GM23338 (cell line): Measurements from ENCODE around the gene ISCA1.

Experiments
- EZH2 ChIP-seq: fragments of 200-600 bp; sonication (generic); IDR thresholded peaks from one replicate; pipeline ENCODE4 v1.8.0; 2017; ENCODE audit warnings: antibody characterized with exemption, mild to moderate bottlenecking, low read depth; ENCODE audit not compliant: unreplicated experiment
- TF ChIP-seq, protein P1 (sequence below), 2 experiments: fragments of 200-600 bp in 1 of 2; sonication (generic) in 1 of 2; conservative IDR thresholded peaks; 2 replicates each; pipeline versions ENCODE4 v1.5.1 to v1.6.1; 2016 to 2017; ENCODE audit warnings: antibody characterized with exemption in 2 of 2, low read depth in 2 of 2, mild to moderate bottlenecking in 2 of 2, moderate library complexity in 1 of 2

DNA sequence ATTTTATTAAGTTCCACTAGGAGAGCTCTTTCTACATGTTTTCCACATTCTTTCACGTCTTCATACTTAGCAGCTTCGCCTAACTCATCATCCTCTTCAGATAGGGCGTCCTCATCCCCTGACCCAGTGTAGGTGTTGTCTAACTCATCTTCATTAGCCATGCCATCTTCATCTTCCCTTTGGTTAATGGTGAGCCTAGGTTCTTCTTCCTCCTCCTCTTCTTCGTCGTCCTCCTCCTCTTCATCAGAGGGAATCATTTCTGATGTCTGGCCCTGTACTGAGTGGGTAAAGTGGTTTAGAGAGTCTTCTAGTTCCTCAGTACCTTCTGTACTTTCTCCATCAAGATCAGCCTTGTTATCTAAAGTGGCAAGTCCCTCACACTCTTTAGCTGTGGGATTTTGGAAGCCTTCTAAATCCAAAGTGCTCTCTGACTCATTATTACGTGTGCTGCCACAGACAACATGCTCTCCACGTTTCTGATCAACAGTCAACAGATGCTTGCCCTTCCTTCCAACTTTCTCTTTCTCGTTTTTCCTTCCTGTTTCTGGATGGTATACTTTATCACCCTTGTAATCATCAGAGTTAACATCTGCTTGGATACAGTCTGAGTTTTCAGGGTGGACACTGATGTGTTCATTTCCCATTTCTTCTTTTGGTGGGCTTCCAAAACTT lies 40.8 kb upstream of the ISCA1 start:
- TF ChIP-seq, protein P1, sequence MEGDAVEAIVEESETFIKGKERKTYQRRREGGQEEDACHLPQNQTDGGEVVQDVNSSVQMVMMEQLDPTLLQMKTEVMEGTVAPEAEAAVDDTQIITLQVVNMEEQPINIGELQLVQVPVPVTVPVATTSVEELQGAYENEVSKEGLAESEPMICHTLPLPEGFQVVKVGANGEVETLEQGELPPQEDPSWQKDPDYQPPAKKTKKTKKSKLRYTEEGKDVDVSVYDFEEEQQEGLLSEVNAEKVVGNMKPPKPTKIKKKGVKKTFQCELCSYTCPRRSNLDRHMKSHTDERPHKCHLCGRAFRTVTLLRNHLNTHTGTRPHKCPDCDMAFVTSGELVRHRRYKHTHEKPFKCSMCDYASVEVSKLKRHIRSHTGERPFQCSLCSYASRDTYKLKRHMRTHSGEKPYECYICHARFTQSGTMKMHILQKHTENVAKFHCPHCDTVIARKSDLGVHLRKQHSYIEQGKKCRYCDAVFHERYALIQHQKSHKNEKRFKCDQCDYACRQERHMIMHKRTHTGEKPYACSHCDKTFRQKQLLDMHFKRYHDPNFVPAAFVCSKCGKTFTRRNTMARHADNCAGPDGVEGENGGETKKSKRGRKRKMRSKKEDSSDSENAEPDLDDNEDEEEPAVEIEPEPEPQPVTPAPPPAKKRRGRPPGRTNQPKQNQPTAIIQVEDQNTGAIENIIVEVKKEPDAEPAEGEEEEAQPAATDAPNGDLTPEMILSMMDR (conservative IDR thresholded peaks at IDR 0.05; ENCODE audit: low read depth in 2 of 2): no peak
- no peak for TF ChIP-seq EZH2
